ENCODE data around the gene CREB5. TPM values are rescaled to one million over a fixed set of nuclear protein-coding genes. Genes with fewer than 3 reads are reported as not detected.

Gene CREB5
- total RNA-seq, 4 donors from 2014 or later, result 11.9 to 25.3 (median 14.4) TPM

GRCh38 chr7:28376634-28377033, 35.7 kb upstream of the CREB5 start:
- TF ChIP-seq, protein P1, sequence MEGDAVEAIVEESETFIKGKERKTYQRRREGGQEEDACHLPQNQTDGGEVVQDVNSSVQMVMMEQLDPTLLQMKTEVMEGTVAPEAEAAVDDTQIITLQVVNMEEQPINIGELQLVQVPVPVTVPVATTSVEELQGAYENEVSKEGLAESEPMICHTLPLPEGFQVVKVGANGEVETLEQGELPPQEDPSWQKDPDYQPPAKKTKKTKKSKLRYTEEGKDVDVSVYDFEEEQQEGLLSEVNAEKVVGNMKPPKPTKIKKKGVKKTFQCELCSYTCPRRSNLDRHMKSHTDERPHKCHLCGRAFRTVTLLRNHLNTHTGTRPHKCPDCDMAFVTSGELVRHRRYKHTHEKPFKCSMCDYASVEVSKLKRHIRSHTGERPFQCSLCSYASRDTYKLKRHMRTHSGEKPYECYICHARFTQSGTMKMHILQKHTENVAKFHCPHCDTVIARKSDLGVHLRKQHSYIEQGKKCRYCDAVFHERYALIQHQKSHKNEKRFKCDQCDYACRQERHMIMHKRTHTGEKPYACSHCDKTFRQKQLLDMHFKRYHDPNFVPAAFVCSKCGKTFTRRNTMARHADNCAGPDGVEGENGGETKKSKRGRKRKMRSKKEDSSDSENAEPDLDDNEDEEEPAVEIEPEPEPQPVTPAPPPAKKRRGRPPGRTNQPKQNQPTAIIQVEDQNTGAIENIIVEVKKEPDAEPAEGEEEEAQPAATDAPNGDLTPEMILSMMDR (IDR thresholded peaks at IDR 0.05; ENCODE audit: low read depth), result no peak

DNA sequence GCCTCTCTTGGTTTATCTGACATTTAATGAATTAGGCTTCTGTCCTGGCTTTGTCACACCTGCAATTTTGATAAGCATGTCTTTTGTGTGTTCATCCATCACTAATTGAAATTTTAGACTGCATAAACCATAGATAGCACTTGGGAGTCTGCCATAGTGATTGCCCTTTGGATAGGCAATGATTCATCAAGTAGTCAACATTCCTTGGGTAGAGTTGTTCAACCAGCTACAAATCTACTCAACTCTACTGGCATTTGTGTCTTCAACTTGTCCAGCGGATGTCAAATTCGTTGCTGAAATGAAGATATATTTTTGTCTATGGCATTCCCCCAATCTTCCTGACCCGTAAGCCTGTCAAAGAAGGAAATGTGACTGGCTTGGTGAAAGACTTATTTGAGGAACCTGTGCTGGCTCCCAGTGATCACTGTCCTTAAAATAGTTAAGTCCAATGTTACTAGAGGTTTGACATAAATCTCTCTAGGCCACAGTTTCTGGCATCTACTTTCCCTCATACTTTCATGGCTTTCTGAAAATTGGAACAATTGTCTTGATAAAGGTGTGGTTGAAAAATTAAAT, 33.7 kb upstream of the CREB5 start:
- TF ChIP-seq, protein P1 (IDR thresholded peaks at IDR 0.05; ENCODE audit: low read depth), result no peak

DNA sequence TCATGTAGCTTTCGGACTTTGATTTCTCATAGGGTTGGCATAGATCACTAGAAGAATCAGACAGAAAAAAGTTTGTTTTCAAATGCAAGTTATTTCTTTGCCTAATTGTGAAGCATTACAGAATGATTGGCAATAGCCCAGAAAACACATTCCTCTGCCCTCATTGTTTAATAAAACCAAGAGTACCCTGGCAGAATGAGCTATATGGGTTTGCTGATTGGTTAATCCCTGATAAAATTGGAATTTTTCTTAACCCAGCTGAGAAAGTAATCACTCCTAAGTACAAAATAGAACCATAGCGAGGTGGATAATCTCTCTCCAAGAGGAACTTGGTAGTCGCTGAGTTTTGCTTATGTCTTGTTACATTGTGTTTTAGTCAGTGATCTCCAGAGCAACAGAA, 30.9 kb upstream of the CREB5 start:
- TF ChIP-seq, protein P1 (IDR thresholded peaks at IDR 0.05; ENCODE audit: low read depth), result no peak

GRCh38 chr7:28382144-28382543, 30.2 kb upstream of the CREB5 start:
- TF ChIP-seq, protein P1 (IDR thresholded peaks at IDR 0.05; ENCODE audit: low read depth), result no peak

DNA sequence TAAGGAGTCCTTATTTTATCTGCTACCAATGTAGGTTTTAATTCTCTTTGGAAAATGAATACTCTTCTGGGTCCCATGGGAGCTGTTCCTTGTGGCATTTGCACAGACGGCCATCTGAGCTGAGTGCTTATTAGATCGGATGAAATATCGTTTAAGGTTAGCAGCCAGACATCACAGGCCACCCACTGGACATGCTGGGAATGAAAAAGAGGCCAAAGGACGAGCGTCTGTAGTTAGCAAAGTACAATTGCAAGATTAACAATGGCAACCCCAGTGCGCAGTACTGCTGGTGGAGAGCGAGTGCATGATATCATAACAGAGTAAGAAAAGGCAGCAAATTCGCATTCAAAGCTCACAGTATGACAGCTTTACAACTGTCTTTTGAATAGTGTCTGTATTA, 28.3 kb upstream of the CREB5 start:
- TF ChIP-seq, protein P1 (IDR thresholded peaks at IDR 0.05; ENCODE audit: low read depth), result no peak

DNA sequence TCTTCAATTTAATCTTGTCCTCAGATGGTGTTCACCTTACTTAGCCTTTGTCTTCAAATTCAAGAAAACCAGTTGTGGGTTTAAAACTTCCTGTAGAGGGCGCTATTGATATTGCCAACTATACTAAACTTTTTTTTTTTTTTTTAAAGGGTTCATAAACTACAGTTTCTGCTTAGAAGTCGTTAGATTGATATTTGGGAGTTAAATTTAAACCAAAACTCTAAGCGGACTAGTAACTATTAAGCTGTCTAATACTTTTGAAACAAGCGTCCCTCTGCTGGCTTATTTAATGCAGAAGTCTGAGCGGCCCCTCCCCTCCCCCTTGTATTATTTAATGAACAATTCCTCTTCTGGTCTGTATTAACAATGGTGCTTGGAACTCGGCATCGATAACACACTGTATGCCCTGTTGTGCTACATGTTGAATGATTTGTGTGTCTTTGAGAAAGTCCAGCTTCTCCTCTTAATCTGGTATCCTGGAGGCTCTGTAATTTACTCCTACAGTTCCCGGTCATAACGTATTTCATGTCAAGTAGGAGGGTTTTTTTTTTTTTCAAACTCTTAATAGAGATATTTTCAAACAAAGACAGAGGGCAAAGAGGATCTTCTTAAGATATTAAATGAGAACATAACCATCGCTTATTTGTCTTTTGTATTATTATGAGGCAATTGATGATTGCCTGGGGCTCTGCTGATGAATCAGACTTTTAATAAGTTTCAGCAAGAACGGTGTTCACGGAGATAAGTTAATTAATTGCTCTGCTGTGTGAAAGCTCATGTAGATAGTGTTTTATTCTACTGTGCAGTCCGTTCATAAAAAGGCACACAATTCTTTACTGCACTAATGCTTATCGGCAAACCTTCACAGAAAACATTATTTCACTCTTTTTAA, 22.6 kb upstream of the CREB5 start:
- TF ChIP-seq, protein P1 (IDR thresholded peaks at IDR 0.05; ENCODE audit: low read depth), result no peak

DNA sequence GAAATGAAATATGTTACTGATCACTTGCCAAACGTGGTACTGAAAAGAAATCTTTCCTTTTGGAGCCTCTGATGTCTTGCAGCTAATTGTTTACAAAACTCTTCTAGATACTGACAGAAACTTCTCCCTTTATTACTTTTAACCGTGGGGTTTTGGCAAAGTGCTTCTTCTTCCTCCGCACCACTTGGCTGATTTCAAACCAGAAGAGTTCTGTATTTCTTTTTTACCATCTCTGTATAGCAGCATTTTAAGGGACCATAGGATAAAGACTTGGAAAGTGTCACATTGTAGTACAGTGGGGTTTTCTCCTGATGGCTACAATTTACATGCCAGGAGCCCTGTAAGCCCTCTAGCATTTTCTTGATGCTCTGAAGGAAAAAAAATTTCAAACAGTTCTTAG, 21.9 kb upstream of the CREB5 start:
- TF ChIP-seq, protein P1 (IDR thresholded peaks at IDR 0.05; ENCODE audit: low read depth), result no peak

Measured in subcutaneous adipose tissue (tissue), 4 donors.